GM12873 (cell line): ENCODE data around the gene HLA-C.

Source experiments
- TF ChIP-seq, protein P1 (sequence below): IDR thresholded peaks from 2 replicates; pipeline ENCODE4 v1.5.1; 2012; ENCODE audit warnings: low read depth, mild to moderate bottlenecking, moderate library complexity, low read length, control low read depth; ENCODE audit not compliant: insufficient read depth; ENCODE audit errors: missing control alignments

The HLA-C gene

GRCh38 chr6:31305703-31306219, 33.9 kb upstream of the HLA-C start:
- TF ChIP-seq, protein P1, sequence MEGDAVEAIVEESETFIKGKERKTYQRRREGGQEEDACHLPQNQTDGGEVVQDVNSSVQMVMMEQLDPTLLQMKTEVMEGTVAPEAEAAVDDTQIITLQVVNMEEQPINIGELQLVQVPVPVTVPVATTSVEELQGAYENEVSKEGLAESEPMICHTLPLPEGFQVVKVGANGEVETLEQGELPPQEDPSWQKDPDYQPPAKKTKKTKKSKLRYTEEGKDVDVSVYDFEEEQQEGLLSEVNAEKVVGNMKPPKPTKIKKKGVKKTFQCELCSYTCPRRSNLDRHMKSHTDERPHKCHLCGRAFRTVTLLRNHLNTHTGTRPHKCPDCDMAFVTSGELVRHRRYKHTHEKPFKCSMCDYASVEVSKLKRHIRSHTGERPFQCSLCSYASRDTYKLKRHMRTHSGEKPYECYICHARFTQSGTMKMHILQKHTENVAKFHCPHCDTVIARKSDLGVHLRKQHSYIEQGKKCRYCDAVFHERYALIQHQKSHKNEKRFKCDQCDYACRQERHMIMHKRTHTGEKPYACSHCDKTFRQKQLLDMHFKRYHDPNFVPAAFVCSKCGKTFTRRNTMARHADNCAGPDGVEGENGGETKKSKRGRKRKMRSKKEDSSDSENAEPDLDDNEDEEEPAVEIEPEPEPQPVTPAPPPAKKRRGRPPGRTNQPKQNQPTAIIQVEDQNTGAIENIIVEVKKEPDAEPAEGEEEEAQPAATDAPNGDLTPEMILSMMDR, result no peak

GRCh38 chr6:31304683-31305082, 32.8 kb upstream of the HLA-C start:
- TF ChIP-seq, protein P1, result no peak

- TF ChIP-seq, protein P1, result no peak
Observed at GRCh38 chr6:31300797-31301196, 28.9 kb upstream of the HLA-C start.

DNA sequence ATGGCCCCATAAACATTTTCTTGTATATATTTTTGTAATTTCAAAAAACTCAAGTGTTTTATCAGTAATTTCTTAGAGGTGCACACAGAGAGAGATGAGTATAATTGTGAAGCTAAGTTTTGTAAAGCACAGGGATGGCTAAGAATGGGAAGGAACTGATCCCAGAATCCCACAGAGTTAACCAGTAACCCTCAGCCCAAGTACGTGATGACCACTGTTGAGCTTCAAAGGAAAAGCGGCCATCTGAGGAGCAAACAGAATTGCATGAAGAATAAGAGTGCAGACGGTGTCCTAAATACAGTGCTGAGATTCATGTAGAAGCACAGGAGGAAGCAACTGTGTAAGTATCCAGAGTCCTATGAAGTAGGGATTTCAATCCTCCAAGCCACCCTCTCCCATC, 28.1 kb upstream of the HLA-C start:
- TF ChIP-seq, protein P1, result no peak

DNA sequence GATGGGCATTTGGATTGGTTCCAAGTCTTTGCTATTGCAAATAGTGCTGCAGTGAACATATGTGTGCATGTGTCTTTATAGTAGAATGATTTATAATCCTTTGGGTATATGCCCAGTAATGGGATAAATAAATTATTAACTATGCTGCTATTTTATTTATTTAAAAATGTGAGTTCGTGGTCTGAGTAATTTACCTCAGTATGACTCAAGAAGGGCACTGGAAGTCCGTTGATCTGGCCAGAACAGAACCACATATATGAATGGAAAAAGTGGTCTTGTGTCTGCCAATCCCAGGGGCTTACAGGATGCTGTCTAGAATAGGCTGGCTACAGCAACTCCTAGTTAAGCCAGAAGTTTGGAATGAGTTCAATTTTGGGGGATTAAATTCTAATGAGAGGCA, 27.6 kb upstream of the HLA-C start:
- TF ChIP-seq, protein P1, result no peak

DNA sequence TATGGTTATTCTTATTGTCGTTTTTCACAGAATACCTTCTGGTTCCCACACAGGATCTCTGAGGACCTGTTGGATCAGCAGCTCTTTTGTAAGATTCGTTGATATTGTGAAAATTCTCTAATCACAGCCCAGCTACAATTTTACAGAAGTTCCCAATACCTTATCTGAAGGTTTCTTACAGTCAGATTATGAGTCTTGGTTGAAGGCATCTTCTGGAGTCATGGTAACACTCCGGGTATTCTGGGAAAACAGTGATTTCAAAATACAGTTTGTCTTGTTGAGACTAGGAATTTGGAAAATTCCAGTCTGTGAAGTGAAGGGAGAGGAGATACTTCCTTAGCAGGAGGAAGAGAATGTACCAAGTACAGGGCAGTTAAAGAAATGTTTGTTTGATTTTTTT, 22.2 kb upstream of the HLA-C start:
- TF ChIP-seq, protein P1, result no peak

DNA sequence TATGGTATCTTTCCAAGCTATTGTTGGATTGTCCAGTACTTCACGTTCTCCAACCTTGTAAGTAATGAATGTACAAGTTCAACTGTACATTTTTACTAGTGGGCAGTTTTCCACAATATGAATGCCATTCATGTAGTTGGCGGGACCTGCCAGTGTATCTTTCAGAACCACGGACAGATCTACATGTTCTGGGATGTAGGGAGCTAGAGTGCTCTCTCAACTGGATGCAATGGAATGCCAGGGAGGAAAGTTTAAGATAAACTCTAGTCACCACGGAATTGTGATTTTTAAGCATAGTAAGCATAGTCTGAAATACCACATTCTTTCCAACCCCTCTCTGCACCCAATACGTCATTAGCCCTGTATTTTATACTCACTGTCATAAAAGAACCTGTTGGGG, 21.5 kb upstream of the HLA-C start:
- TF ChIP-seq, protein P1, result no peak

DNA sequence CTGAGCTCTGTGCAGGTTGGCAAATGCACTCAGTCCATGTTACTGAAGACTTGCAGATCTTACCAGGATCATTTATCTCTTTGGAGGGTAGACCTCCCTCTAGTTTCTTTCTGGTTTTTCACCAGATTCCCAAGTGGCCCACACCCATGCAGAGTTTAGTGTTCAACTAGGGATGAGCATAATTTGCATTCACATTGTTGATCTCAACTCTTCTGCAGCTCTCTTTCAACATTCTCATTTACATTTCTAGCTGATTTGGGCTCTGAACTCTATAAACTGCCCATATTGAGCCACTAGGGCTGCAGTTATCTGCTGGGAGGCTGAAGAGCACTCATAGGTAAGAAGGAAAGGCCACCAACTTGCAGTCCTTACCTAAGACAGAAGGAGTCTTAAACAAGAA, 17.9 kb upstream of the HLA-C start:
- TF ChIP-seq, protein P1, result no peak
